NCI-H146 (cell line): Measurements from ENCODE around the gene ADIPOR1.
"Not testable (repeated sequence)": the region's sequence is repeated elsewhere in the genome, so short reads cannot be mapped to it uniquely, and the experiment has no call there.

Source experiments
- DNase-seq: peaks from one replicate; lab custom pipeline; 2025; lab: John Stamatoyannopoulos, UW

ADIPOR1 gene

GRCh38 chr1:202957733-202958543 lies at the start of gene ADIPOR1:
Gene ADIPOR1, minus strand, starts transcription at chr1:202958312. Its CDS starts 7,242 bp downstream, at chr1:202951070.
- DNase-seq, result peak; percentile 92

GRCh38 chr1:203006948-203007871 lies 49.1 kb upstream of the ADIPOR1 start, which contains the start of gene TMEM183A:
Gene TMEM183A, plus strand, starts transcription at chr1:203007374. Its CDS starts 92 bp downstream, at chr1:203007466.
- DNase-seq, result peak; percentile 98

- DNase-seq, result not testable (repeated sequence)
Measured at GRCh38 chr1:203005395-203006142, 47.5 kb upstream of the ADIPOR1 start.

DNA sequence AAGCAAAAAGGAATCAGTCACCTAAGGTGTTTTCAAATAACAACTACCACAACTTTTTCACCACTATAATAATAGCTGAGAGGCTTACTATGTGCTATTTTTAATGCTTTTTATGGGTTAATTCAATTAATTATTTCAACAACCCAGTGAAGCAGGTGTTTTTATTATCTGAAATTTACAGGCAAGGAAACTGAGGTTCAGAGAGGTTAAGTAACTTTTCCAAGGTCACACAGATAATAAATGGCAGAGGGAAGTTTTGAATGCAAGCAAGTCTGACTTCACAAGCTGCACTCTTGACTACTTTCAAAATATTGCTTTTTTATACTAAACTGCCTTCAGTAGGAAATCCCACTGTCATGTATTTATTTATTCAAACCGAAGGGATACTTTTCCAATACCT lies 44.8 kb upstream of the ADIPOR1 start:
- DNase-seq, result no peak

- DNase-seq, result no peak
Measured at GRCh38 chr1:203001986-203002385, 43.9 kb upstream of the ADIPOR1 start.

DNA sequence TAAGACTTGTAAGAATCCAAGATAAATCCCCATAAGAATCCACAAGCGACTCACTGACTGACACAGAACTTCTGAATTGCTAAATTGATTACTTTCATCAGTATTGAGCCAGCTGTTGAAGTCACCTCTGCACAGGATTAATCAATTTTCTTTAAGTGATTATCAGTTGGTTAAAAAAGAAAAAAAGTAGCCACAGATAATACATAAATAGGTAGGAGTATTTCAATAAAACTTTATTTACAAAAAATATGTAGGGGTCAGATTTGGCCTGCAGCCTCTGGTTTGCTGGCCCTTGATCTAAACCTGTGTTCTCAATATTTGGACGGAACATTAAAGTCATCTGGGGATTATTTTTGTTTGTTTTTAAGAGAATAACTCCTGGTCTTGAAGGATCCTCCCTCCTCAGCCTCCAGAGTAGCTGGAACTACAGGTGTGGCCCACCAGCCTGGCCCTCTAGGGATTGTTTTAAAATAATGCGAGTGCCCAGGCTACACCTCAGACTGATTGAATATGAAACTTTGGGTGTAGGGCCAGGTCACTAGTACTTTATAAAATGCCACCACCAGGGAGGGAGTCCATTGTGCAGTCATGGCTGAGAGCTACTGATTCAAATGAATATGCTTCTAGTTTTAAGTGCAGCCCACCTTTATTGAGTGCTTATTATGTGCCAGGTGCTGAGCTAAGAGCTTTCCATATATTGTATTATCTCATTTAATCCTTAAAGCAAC lies 42.3 kb upstream of the ADIPOR1 start:
- DNase-seq, result no peak

DNA sequence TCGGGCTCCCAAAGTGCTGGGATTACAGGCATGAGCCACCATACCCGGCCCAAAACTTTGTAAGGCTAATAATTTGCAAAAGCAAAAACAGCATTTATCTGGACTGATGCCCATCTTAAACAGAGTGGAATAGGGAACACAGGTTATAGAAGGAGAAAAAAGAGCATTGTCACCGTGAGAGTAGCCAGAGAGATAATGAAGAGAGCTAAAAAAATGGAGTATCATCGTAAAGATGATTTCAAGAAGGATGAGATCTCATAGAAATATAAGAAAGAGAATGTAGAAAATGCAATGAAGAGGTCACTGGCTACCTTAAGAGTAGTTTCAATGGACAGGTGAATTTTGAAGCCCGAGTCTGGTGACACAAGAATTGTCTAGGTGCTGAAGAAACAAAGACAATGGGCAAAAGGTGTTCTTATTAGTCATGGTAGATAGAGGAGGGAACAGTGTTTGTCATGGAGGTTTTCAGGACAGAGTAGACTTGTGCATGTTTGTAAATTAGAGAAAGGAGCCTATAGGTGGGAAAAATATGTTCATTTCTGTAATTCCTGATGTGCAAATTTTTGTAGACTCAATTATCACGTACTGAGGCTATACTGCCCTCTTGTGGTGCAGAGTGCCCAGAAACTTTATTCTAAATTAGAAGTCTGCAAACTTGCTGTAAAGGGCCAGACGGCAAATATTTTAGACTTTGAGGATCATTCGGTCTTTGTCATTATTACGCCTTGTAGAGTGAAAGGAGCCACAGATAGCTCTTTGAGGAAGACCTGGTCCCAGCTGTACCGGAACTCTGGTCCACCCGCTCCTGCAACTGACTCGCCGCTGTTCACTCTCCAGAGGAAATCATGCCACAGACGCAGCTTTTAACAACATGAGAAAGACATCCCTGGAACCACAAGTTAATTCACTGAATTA lies 41.0 kb upstream of the ADIPOR1 start:
- peak; percentile 48 for DNase-seq

DNA sequence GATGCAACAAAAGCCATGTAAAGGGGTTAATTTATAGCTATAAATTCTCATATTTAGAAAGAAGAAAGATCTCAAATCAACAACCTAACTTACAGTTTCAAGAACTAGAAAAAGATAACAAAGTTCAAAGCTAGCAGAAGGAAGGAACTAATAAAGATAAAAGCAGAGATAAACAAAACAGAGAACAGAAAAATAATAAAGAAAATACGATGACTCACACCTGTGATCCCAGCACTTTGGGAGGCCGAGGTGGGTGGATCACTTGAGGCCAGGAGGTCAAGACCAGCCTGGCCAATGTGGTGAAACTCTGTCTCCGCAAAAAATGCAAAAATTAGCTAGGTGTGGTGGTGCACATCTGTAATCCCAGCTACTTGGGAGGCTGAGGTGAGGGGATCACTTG lies 36.6 kb upstream of the ADIPOR1 start:
- DNase-seq, result no peak

GRCh38 chr1:202991112-202991511 lies 33.0 kb upstream of the ADIPOR1 start:
- DNase-seq, result no peak

- no peak for DNase-seq
Measured at GRCh38 chr1:202989879-202990278, 31.8 kb upstream of the ADIPOR1 start.

GRCh38 chr1:202987922-202988583 lies 29.9 kb upstream of the ADIPOR1 start:
- no peak for DNase-seq

GRCh38 chr1:202987255-202987654 lies 29.1 kb upstream of the ADIPOR1 start:
- no peak for DNase-seq

GRCh38 chr1:202986120-202986519 lies 28.0 kb upstream of the ADIPOR1 start:
- DNase-seq, result not testable (repeated sequence)

DNA sequence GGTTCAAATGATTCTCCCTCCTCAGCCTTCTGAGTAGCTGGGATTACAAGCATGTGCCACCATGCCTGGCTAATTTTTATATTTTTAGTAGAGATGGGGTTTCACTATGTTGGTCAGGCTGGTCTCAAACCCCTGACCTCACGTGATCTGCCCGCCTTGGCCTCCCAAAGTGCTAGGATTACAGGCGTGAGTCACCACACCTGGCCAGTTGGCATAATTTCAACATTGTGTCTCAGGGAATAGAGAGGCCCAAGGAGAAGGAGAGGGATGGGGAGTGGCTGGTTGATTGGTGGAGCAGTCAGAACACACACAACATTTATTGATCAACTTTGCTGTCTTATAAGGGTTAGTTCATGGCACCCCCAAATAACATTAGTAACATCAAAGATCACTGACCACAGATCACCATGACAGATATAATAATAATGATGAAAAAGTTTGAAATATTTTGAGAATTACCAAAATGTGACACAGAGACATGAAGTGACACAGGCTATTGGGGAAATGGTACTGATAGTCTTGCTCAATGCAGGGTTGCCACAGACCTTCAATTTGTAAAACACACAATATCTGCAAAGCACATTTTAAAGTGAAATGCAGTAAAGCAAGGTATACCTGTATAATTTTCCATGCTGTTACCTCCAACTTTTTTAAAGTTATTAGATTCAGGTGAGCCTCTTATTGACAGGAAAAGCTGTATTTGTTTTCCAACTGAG lies 24.8 kb upstream of the ADIPOR1 start:
- no peak for DNase-seq

- DNase-seq, result no peak
Measured at GRCh38 chr1:202981939-202982338, 23.8 kb upstream of the ADIPOR1 start.

GRCh38 chr1:202979459-202979858 lies 21.3 kb upstream of the ADIPOR1 start:
- DNase-seq, result no peak

GRCh38 chr1:202976633-202977032 lies 18.5 kb upstream of the ADIPOR1 start:
- DNase-seq, result no peak

DNA sequence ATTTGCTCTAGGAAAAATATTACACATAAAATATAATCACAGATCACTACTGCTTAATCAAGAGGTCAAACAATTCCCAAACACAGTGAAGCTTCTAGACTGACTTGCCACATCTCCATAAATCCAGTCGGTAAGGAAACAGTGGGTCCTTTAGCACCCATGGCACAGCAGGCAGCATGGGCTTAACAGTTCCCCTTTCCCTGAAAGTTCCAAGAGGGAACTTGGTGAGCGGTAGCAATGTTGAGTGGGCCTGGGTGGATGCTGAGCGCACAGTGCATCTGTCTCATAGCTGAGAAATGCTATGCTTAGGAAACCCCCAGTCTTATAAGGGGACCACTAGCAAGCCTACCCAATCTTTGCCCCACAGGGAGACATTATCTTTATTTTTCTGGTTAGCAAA lies 16.7 kb upstream of the ADIPOR1 start:
- no peak for DNase-seq

DNA sequence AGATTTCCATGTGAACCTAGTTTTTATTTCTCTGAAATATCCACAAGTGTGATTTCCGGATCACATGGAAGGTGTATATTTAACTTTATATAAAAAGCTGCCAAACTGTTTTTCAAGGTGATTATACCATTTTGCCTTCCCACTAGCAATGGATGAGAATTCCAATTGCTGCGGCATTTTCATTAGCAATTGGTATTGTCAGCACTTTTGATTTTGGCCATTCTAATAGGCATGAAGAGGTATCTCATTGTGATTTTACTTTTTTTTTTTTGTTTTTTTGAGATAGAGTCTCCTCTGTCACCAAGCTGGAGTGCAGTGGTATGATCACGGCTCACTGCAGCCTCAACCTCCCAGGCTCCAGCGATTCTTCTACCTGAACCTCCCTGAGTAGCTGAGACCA lies 13.9 kb upstream of the ADIPOR1 start:
- DNase-seq, result no peak
